Activated CD8-positive, alpha-beta T cell treated with anti-CD3 and anti-CD28 coated beads for 36 hours (primary cell): ENCODE data around the gene RPL22L1. TPM values are rescaled to one million over a fixed set of nuclear protein-coding genes. Genes with fewer than 3 reads are reported as not detected.

ENCODE experiments used
- ATAC-seq: fragments of 200-7000 bp; cut with Tn5 transposase; one replicate; pipeline ENCODE4 v1.10.0; 2021; ENCODE audit warnings: mild to moderate bottlenecking, moderate library complexity
- CTCF ChIA-PET: fragments of 350-600 bp; sonication (Branson Sonifier 250); formaldehyde crosslinking; loops from one replicate; lab custom pipeline; 2021; ENCODE audit warnings: antibody characterized with exemption; lab: Charles Lee
- POLR2A ChIA-PET: fragments of 350-600 bp; sonication (Branson Sonifier 250); formaldehyde crosslinking; loops from one replicate; lab custom pipeline; 2021; ENCODE audit warnings: antibody characterized with exemption; lab: Charles Lee
- DNase-seq: peaks from one replicate; pipeline ENCODE4 v3.0.0-alpha.2; 2020
- H3K27ac Mint-ChIP-seq: one replicate; pipeline ENCODE4 v1.8.0; 2021; ENCODE audit warnings: mild to moderate bottlenecking, mixed read lengths
- H3K27me3 Mint-ChIP-seq: one replicate; pipeline ENCODE4 v1.8.0; 2021; ENCODE audit warnings: mixed read lengths
- H3K36me3 Mint-ChIP-seq: one replicate; pipeline ENCODE4 v1.8.0; 2021; ENCODE audit warnings: low read depth, mixed read lengths
- H3K4me1 Mint-ChIP-seq: one replicate; pipeline ENCODE4 v1.8.0; 2021; ENCODE audit warnings: low read depth, mixed read lengths
- H3K4me3 Mint-ChIP-seq: one replicate; pipeline ENCODE4 v1.8.0; 2021; ENCODE audit warnings: mild to moderate bottlenecking, moderate library complexity, mixed read lengths
- H3K9me3 Mint-ChIP-seq: one replicate; pipeline ENCODE4 v1.8.0; 2021; ENCODE audit warnings: mixed read lengths
- CTCF ChIP-seq: fragments of 200-600 bp; IDR thresholded peaks from one replicate; pipeline ENCODE4 v1.8.0; 2022; ENCODE audit warnings: antibody characterized with exemption, mild to moderate bottlenecking
- intact Hi-C: fragments of 100-400 bp; cut with micrococcal nuclease; formaldehyde crosslinking; loops from one replicate; pipeline ENCODE4 v1.10.0; 2022
- total RNA-seq, 2 experiments: library from RNA; stranded (reverse); gene quantifications; one replicate each; pipeline ENCODE4 v1.2.3, GENCODE V29; 2021

The RPL22L1 gene
- total RNA-seq, 2 experiments from 2014 or later: 421 to 453 TPM

GRCh38 chr3:170862618-170863374 is 7.2 kb downstream of the RPL22L1 start:
- Mint-ChIP-seq H3K4me1 (peaks cover 14% of the 10 kb centered on the region), H3K27ac (no peak overlapping the region), H3K9me3 (no peaks in the 10 kb centered on the region), H3K4me3 (no peak overlapping the region), H3K36me3 (peaks cover 25% of the 10 kb centered on the region), H3K27me3 (no peaks in the 10 kb centered on the region)
- ChIA-PET CTCF (interaction anchor here (0.9 to 1.1 kb wide), 3 partner anchors 11 to 449 kb away, joined by 3 read pairs; no protein-coding TSS in a partner anchor), POLR2A (interaction anchor here (0.5 to 1.9 kb wide), 3 partner anchors 9 to 45 kb away, joined by 3 to 8 read pairs (median 3); no protein-coding TSS in a partner anchor)
- intact Hi-C loops: no loop called here
- TF ChIP-seq CTCF: no peak
- DNase-seq (no peak), ATAC-seq (no peak)

DNA sequence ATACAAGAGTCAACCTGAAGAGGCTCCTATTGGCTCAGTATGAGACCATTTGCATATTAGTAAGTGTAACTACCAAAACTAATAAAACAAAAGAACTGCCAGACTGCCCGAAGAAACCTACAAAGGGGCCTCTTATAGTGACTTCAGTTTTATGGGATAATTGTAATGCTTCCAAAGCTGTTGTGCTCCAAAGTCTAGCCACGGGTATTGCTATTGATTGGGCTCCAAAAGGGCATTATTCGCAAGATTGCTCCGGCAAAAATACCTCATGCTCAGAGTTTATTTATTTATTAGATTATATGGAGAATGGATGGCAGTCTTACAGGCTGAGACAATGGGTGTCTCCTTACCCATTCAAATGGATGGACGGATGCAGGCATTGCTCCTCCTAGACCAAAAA is 11.4 kb downstream of the RPL22L1 start:
- H3K4me1 Mint-ChIP-seq: peaks cover 18% of the 10 kb centered on the region
- intact Hi-C loops: no loop called here
- H3K27me3 Mint-ChIP-seq: no peaks in the 10 kb centered on the region
- ChIA-PET POLR2A (interaction anchor here (1.1 to 1.4 kb wide), 2 partner anchors 9 to 12 kb away, joined by 3 read pairs; partner anchors contain the start of gene RPL22L1), CTCF (interaction anchor here (1.3 kb wide), 1 partner anchor 47 kb away, joined by 4 read pairs; no protein-coding TSS in a partner anchor)
- DNase-seq: no peak
- no peak for TF ChIP-seq CTCF
- H3K36me3 Mint-ChIP-seq: no peaks in the 10 kb centered on the region
- H3K4me3 Mint-ChIP-seq: no peak overlapping the region
- H3K27ac Mint-ChIP-seq: no peak overlapping the region
- H3K9me3 Mint-ChIP-seq: no peaks in the 10 kb centered on the region
- ATAC-seq: no peak

DNA sequence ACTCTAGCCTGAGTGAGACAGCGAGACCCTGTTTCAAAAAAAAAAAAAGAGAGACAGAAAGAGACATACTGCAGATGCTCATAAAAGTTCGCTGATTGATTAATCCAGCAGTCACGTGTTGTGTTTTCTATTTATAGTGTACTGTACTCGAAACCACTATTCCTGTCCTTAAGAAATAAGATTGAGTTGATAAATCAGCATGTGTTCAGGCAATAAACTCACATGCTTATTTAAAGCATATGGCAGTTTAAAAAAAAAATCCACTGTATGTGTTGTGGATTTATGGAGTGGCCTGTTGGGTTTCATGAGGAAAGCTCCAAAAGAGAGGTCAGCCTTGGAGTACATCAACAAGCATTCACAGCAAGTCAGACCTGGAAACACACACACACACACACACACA is 17.7 kb downstream of the RPL22L1 start:
- ChIA-PET POLR2A (interaction anchor here (2.4 kb wide), 1 partner anchor 17 kb away, joined by 10 read pairs; the partner anchor contains the start of gene RPL22L1), CTCF (interaction anchor here (1.2 to 4.0 kb wide), 2 partner anchors 11 to 40 kb away, joined by 3 to 18 read pairs; no protein-coding TSS in a partner anchor)
- Mint-ChIP-seq H3K27me3 (peaks cover 2% of the 10 kb centered on the region), H3K27ac (no peak overlapping the region), H3K4me3 (no peak overlapping the region), H3K36me3 (no peaks in the 10 kb centered on the region), H3K4me1 (peaks cover 11% of the 10 kb centered on the region), H3K9me3 (no peaks in the 10 kb centered on the region)
- intact Hi-C loops: no loop called here
- TF ChIP-seq CTCF: no peak
- no peak for ATAC-seq
- no peak for DNase-seq

DNA sequence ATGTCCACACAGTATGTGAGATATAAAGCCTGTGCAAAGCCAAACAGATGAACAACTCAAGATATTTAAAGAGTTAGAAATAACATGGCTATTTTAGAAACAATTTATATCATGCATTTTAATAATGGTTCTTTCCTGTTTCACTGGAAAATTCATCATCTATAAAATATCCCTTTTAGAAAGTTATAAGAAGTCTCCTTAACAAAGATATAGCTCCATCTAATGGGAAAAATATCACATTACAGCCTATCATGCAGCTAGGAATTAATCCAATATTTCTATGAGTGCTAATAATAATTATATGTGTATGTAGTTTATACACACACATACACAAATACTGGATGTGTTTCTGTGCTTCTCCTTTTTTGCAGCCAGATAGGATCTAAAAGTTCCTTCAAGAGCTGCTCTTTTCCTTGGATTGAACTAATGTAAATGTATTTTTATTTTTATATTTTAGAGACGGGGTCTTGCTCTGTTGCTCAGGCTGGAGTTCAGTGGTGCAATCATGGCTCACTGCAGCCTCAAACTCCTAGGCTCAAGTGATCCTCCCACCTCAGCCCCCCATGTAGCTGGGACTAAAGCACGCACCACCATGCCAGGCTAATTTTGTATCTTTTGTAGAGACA is 21.6 kb downstream of the RPL22L1 start:
- TF ChIP-seq CTCF: no peak
- Mint-ChIP-seq H3K9me3 (peaks cover 4% of the 10 kb centered on the region), H3K27ac (no peak overlapping the region), H3K36me3 (no peaks in the 10 kb centered on the region), H3K4me3 (no peak overlapping the region), H3K4me1 (no peaks in the 10 kb centered on the region), H3K27me3 (peaks cover 12% of the 10 kb centered on the region)
- CTCF ChIA-PET: interaction anchor here (0.6 to 1.9 kb wide), 6 partner anchors 8 to 435 kb away, joined by 3 to 10 read pairs (median 4); partner anchors contain the start of gene EIF5A2
- ATAC-seq: no peak
- intact Hi-C loops: no loop called here
- POLR2A ChIA-PET: interaction anchor here (0.6 to 1.8 kb wide), 3 partner anchors 8 to 430 kb away, joined by 3 to 4 read pairs (median 3); partner anchors contain the start of gene RPL22L1
- DNase-seq: no peak
